Breast epithelium (tissue), 4 donors: ENCODE measurements around the gene NRXN3. TPM values are rescaled to one million over a fixed set of nuclear protein-coding genes. Genes with fewer than 3 reads are reported as not detected.

Experiments used
- DNase-seq, 2 donors: peaks; one replicate each; pipeline ENCODE4 v3.0.0-alpha.2; 2019; ENCODE audit warnings: low spot score in 2 of 2
- H3K27ac ChIP-seq, 2 donors: fragments of 200-600 bp; sonication (generic) in 1 of 2; one replicate each; pipeline ENCODE4 v1.5.1; 2016 to 2019; ENCODE audit warnings: mild to moderate bottlenecking in 1 of 2
- H3K27me3 ChIP-seq, 2 donors: fragments of 200-600 bp; sonication (generic) in 1 of 2; one replicate each; pipeline versions ENCODE4 v1.5.1 to v1.6.0; 2017 to 2019; ENCODE audit warnings: control low read depth in 1 of 2, mild to moderate bottlenecking in 1 of 2
- H3K36me3 ChIP-seq: fragments of 200-600 bp; one replicate; pipeline ENCODE4 v1.5.1; 2019
- H3K4me1 ChIP-seq, 2 donors: fragments of 200-600 bp; sonication (generic); one replicate each; pipeline ENCODE4 v1.5.1; 2016 to 2019; ENCODE audit warnings: control low read depth in 1 of 2
- H3K4me3 ChIP-seq, 3 donors: fragments of 200-600 bp; sonication (generic); 1 replicate in 2 of 3; 2 replicates in 1 of 3; pipeline ENCODE4 v1.5.1; 2016 to 2019; ENCODE audit warnings: mild to moderate bottlenecking in 3 of 3, moderate library complexity in 2 of 3
- H3K9me3 ChIP-seq, 2 donors: fragments of 200-600 bp; sonication (generic) in 1 of 2; one replicate each; pipeline ENCODE4 v1.5.1; 2016 to 2019; ENCODE audit warnings: control low read depth in 1 of 2
- CTCF ChIP-seq, 3 donors: fragments of 450-650 bp; IDR thresholded peaks; one replicate each; pipeline ENCODE4 v1.5.1; 2016 to 2017; ENCODE audit warnings: antibody characterized with exemption in 3 of 3, mild to moderate bottlenecking in 3 of 3, moderate library complexity in 3 of 3
- POLR2A ChIP-seq: fragments of 450-650 bp; IDR thresholded peaks from one replicate; pipeline ENCODE4 v1.6.1; 2016; ENCODE audit warnings: antibody characterized with exemption, mild to moderate bottlenecking, moderate library complexity
- POLR2AphosphoS5 ChIP-seq, 3 donors: sonication (generic); formaldehyde crosslinking; IDR thresholded peaks; one replicate each; pipeline ENCODE4 v1.6.1; 2017; ENCODE audit warnings: antibody characterized with exemption in 3 of 3
- intact Hi-C: fragments of 100-400 bp; cut with DNase I; formaldehyde crosslinking; loops from one replicate; pipeline ENCODE4 v1.15.1; 2023; ENCODE audit warnings: low total_unique reads
- total RNA-seq, 3 donors: library from RNA; depleted of rRNA; stranded (reverse); fragments of >200 nt; gene quantifications; one replicate each; pipeline ENCODE4 v1.1.0, GENCODE V29; 2016

NRXN3 gene
- total RNA-seq, 3 donors from 2014 or later = 2.9 to 3.6 (median 3.5) TPM

GRCh38 chr14:78345131-78345744 lies 175.1 kb downstream of the NRXN3 start:
- TF ChIP-seq CTCF (IDR thresholded peaks at IDR 0.05) (no peak), POLR2AphosphoS5 (IDR thresholded peaks at IDR 0.05) (no peak), POLR2A (no peak)
- intact Hi-C loops = no loop called here

GRCh38 chr14:78346747-78347146 lies 176.6 kb downstream of the NRXN3 start:
- Histone ChIP-seq H3K27ac (no peak overlapping the region), H3K4me1 (no peaks in the 10 kb centered on the region), H3K9me3 (no peaks in the 10 kb centered on the region), H3K4me3 (no peak overlapping the region), H3K27me3 (peaks cover 0 to 6% of the 10 kb centered on the region in 2 donors), H3K36me3 (no peaks in the 10 kb centered on the region)
- no peak for DNase-seq
- intact Hi-C loops = no loop called here
- TF ChIP-seq POLR2A (no peak), POLR2AphosphoS5 (IDR thresholded peaks at IDR 0.05) (no peak), CTCF (IDR thresholded peaks at IDR 0.05) (no peak)

More at GRCh38 chr14:78345131-78345744, 175.1 kb downstream of the NRXN3 start:
- Histone ChIP-seq H3K4me1 (no peaks in the 10 kb centered on the region), H3K4me3 (no peak overlapping the region), H3K27ac (no peak overlapping the region), H3K9me3 (no peaks in the 10 kb centered on the region), H3K27me3 (peaks cover 0 to 6% of the 10 kb centered on the region in 2 donors), H3K36me3 (no peaks in the 10 kb centered on the region)
- no peak for DNase-seq

- Histone ChIP-seq H3K4me3 (no peak overlapping the region), H3K27me3 (no peaks in the 10 kb centered on the region), H3K36me3 (no peaks in the 10 kb centered on the region), H3K27ac (no peak overlapping the region), H3K9me3 (no peaks in the 10 kb centered on the region), H3K4me1 (no peaks in the 10 kb centered on the region)
- intact Hi-C loops = no loop called here
- TF ChIP-seq CTCF (IDR thresholded peaks at IDR 0.05) (no peak), POLR2AphosphoS5 (IDR thresholded peaks at IDR 0.05) (no peak), POLR2A (no peak)
- no peak for DNase-seq
Measured at GRCh38 chr14:78355109-78355508, 184.9 kb downstream of the NRXN3 start.

- H3K36me3 ChIP-seq = no peaks in the 10 kb centered on the region
- no peak for DNase-seq
- intact Hi-C loops = no loop called here
- H3K4me1 ChIP-seq = no peaks in the 10 kb centered on the region
- TF ChIP-seq POLR2AphosphoS5 (IDR thresholded peaks at IDR 0.05) (no peak), POLR2A (no peak), CTCF (IDR thresholded peaks at IDR 0.05) (no peak)
- H3K9me3 ChIP-seq = no peaks in the 10 kb centered on the region
- no peaks in the 10 kb centered on the region for H3K27me3 ChIP-seq
- H3K4me3 ChIP-seq = no peak overlapping the region
- H3K27ac ChIP-seq = no peak overlapping the region
Measured at GRCh38 chr14:78356391-78356790, 186.2 kb downstream of the NRXN3 start.

GRCh38 chr14:78358591-78358990 lies 188.4 kb downstream of the NRXN3 start:
- TF ChIP-seq POLR2A (no peak), POLR2AphosphoS5 (IDR thresholded peaks at IDR 0.05) (no peak), CTCF (IDR thresholded peaks at IDR 0.05) (no peak)
- Histone ChIP-seq H3K4me1 (no peaks in the 10 kb centered on the region), H3K36me3 (no peaks in the 10 kb centered on the region), H3K27ac (no peak overlapping the region), H3K9me3 (no peaks in the 10 kb centered on the region), H3K4me3 (no peak overlapping the region), H3K27me3 (no peaks in the 10 kb centered on the region)
- intact Hi-C loops = no loop called here
- DNase-seq = no peak
